Nephron progenitor cell (in vitro differentiated cells): ENCODE measurements around the gene TSPAN7.

Experiments
- DNase-seq: peaks from one replicate; pipeline ENCODE4 v3.0.0; 2021
- H3K27ac Mint-ChIP-seq: 2 replicates; pipeline ENCODE4 v1.8.0; 2021; ENCODE audit warnings: mild to moderate bottlenecking, moderate library complexity, mixed read lengths
- H3K27me3 Mint-ChIP-seq: 2 replicates; pipeline ENCODE4 v1.8.0; 2021; ENCODE audit warnings: mild to moderate bottlenecking, low read depth, mixed read lengths; ENCODE audit not compliant: poor library complexity
- H3K36me3 Mint-ChIP-seq: 2 replicates; pipeline ENCODE4 v1.8.0; 2021; ENCODE audit warnings: low read depth, mixed read lengths
- H3K4me1 Mint-ChIP-seq: 2 replicates; pipeline ENCODE4 v1.8.0; 2021; ENCODE audit warnings: mixed read lengths
- H3K4me3 Mint-ChIP-seq: 2 replicates; pipeline ENCODE4 v1.8.0; 2021; ENCODE audit warnings: mild to moderate bottlenecking, moderate library complexity, mixed read lengths
- H3K9me3 Mint-ChIP-seq: 2 replicates; pipeline ENCODE4 v1.8.0; 2021; ENCODE audit warnings: mild to moderate bottlenecking, moderate library complexity, mixed read lengths
- TF ChIP-seq, protein P1 (sequence below): fragments of 200-600 bp; sonication (generic); IDR thresholded peaks from 2 replicates; pipeline ENCODE4 v1.5.0; 2021; ENCODE audit warnings: antibody characterized with exemption

Gene TSPAN7

DNA sequence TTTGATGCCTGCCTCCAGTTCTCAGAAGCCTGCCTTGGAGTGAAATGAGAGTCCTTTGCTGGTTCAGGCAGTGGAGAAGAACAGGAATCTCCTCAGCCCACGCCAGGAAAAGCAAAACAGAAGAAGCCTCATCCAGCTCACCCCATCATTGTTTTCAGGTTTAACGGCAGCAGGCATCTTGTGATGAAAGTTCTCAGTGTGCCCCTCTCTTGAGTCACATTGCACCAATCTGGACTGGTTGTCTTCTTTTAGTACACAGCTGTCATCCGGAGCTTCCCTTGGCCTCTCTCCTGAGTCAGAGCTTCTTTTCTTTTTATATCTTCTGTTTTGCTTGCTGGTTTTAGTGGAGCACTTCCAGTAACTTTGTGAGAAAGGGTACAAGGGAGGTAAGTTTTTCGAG lies 50.9 kb downstream of the TSPAN7 start:
- TF ChIP-seq, protein P1, sequence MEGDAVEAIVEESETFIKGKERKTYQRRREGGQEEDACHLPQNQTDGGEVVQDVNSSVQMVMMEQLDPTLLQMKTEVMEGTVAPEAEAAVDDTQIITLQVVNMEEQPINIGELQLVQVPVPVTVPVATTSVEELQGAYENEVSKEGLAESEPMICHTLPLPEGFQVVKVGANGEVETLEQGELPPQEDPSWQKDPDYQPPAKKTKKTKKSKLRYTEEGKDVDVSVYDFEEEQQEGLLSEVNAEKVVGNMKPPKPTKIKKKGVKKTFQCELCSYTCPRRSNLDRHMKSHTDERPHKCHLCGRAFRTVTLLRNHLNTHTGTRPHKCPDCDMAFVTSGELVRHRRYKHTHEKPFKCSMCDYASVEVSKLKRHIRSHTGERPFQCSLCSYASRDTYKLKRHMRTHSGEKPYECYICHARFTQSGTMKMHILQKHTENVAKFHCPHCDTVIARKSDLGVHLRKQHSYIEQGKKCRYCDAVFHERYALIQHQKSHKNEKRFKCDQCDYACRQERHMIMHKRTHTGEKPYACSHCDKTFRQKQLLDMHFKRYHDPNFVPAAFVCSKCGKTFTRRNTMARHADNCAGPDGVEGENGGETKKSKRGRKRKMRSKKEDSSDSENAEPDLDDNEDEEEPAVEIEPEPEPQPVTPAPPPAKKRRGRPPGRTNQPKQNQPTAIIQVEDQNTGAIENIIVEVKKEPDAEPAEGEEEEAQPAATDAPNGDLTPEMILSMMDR = no peak
- Mint-ChIP-seq H3K4me1 (no peaks in the 10 kb centered on the region), H3K4me3 (no peak overlapping the region), H3K27me3 (peaks cover 3% of the 10 kb centered on the region), H3K36me3 (no peaks in the 10 kb centered on the region), H3K9me3 (peaks cover 8% of the 10 kb centered on the region), H3K27ac (no peak overlapping the region)
- no peak for DNase-seq

DNA sequence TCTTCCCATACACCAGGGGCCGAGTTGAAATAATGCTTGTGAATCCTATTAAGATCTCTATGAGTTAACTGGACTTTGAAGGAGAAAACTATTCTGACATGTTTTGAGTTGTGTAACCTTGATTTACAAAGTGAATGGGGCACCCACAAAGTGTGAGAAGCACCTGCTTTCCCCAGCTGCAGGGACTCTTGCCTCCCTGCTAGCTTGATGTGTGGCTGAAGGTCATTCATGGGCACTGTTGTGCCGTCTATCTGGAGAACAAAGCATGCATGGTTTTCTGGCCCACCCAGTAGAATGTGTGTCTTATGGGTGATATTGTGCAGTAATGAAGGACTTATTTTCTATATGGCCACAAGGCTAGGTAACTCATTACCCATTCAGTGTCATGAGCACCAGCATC lies 53.1 kb downstream of the TSPAN7 start:
- no peak for DNase-seq
- Mint-ChIP-seq H3K36me3 (no peaks in the 10 kb centered on the region), H3K4me1 (no peaks in the 10 kb centered on the region), H3K4me3 (no peak overlapping the region), H3K27ac (no peak overlapping the region), H3K27me3 (peaks cover 3% of the 10 kb centered on the region), H3K9me3 (peaks cover 15% of the 10 kb centered on the region)
- TF ChIP-seq, protein P1 = no peak

DNA sequence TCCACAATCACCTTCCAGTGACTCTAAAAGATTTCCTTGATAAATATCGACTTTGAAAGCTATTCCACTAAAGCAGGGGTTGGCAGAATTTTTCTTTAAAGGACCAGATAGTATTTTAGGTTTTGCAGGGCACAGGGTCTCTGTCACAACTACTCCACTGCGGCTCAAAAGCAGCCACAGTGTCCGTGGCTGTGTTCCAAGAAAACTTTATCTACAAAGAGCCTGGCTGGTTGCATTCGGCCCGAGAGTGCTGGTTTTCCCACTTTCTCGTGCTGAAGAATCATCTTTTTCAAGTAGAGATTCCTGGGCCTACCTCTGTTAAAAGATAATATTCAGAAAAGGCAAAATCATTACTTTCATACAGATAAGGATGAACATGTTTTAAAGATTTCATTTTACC lies 55.6 kb downstream of the TSPAN7 start:
- Mint-ChIP-seq H3K4me1 (no peaks in the 10 kb centered on the region), H3K4me3 (no peak overlapping the region), H3K9me3 (peaks cover 18% of the 10 kb centered on the region), H3K36me3 (no peaks in the 10 kb centered on the region), H3K27me3 (peaks cover 3% of the 10 kb centered on the region), H3K27ac (no peak overlapping the region)
- no peak for DNase-seq
- TF ChIP-seq, protein P1 = no peak

DNA sequence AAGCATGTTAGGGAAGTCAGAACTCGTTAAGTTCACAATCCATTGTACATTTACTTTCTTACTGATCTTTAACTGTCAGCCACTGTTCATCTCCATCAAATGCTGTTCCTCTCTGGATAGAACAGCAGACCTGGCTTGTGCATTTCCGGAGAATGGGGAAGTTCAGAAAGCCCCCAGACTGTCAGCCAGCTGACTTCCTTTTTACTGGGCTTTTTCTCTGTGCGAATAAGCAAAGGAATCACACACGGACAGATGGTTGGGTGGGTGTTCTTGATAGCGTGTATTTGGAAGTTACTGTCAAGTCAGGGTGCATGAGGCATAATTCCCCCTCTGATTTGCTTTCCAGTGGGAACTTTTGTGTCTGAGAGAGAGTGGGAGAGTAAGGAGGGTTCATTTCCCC lies 56.8 kb downstream of the TSPAN7 start:
- no peaks in the 10 kb centered on the region for H3K4me1 Mint-ChIP-seq
- no peaks in the 10 kb centered on the region for H3K27me3 Mint-ChIP-seq
- H3K36me3 Mint-ChIP-seq = no peaks in the 10 kb centered on the region
- DNase-seq = no peak
- H3K9me3 Mint-ChIP-seq = peaks cover 24% of the 10 kb centered on the region
- TF ChIP-seq, protein P1 = no peak
- H3K27ac Mint-ChIP-seq = no peak overlapping the region
- H3K4me3 Mint-ChIP-seq = no peak overlapping the region

DNA sequence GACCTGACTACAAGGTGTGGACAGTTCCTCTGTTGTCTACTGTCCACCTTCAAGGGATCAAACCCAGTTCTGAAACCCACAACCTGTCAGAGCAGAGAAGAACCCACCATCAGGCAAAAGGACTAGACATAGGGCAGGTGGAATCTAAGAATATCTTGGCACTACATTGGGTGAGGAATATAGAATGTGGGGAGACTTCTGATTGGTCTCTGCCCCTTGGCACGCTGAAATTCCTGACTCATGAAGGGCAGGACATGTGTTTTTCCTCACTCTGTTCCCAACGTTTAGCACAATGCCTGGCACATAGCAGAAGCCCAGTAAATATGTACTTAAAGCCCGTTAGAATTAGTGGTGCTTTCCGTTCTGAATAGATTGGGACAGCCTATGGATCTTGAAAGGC lies 59.3 kb downstream of the TSPAN7 start:
- H3K4me3 Mint-ChIP-seq = no peak overlapping the region
- no peak overlapping the region for H3K27ac Mint-ChIP-seq
- TF ChIP-seq, protein P1 = no peak
- no peaks in the 10 kb centered on the region for H3K36me3 Mint-ChIP-seq
- peaks cover 3% of the 10 kb centered on the region for H3K27me3 Mint-ChIP-seq
- H3K9me3 Mint-ChIP-seq = peaks cover 37% of the 10 kb centered on the region
- no peak for DNase-seq
- H3K4me1 Mint-ChIP-seq = no peaks in the 10 kb centered on the region

DNA sequence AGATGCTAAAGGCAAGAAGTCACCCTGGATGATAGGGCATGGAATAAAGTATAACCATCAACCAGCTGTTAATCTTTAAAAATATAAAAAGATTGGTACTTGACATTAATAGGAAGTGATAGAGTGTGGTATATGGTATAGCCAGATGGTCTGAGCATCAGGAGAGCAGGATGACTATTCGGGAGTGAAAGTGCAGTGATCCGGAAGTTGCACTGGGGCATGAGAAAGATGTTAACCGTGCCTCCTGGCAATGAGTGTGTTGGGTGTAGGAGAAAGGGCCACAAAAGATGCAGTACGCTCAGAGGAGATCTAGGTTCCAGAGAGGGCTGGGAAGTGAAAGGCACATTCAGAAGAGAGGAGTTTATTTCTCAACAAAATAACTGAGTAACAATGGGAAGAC lies 65.0 kb downstream of the TSPAN7 start:
- TF ChIP-seq, protein P1 = no peak
- no peaks in the 10 kb centered on the region for H3K36me3 Mint-ChIP-seq
- H3K4me1 Mint-ChIP-seq = no peaks in the 10 kb centered on the region

More for the DNA sequence above, 65.0 kb downstream of the TSPAN7 start:
- no peak overlapping the region for H3K27ac Mint-ChIP-seq
- H3K9me3 Mint-ChIP-seq = peaks cover 33% of the 10 kb centered on the region
- no peak overlapping the region for H3K4me3 Mint-ChIP-seq
- DNase-seq = no peak
- H3K27me3 Mint-ChIP-seq = peaks cover 3% of the 10 kb centered on the region
